ENCODE data around the gene LHFPL3. TPM values are rescaled to one million over a fixed set of nuclear protein-coding genes. Genes with fewer than 3 reads are reported as not detected.

Gene LHFPL3
- total and polyA plus RNA-seq, 2 donors (not counting 3 experiments of a cell fraction or from before 2014, with no cell fraction given): not detected

- Histone ChIP-seq H3K27ac (ENCODE audit: insufficient read depth, low read depth, low read length) (no peak overlapping the region), H4K20me1 (replicated peaks; ENCODE audit: control insufficient read depth, extremely low read depth, insufficient read depth, low read length) (no peaks in the 10 kb centered on the region), H3K4me1 (ENCODE audit: control insufficient read depth, extremely low read depth, insufficient read depth, low read length) (no peaks in the 10 kb centered on the region), H3K4me3 (replicated peaks in 1 of 3; ENCODE audit: insufficient read depth in 1 of 3, low read depth in 1 of 3, low read length in 3 of 3) (no peak overlapping the region), H3K9me1 (replicated peaks; ENCODE audit: control insufficient read depth, extremely low read depth, insufficient read depth, low read length) (no peaks in the 10 kb centered on the region), H3K9ac (replicated peaks; ENCODE audit: extremely low read depth, insufficient read depth, low read length) (no peak overlapping the region), H3K4me2 (ENCODE audit: insufficient read depth, low read length) (no peak overlapping the region), H3K9me3 (replicated peaks; ENCODE audit: control insufficient read depth, insufficient read depth, low read length) (no peaks in the 10 kb centered on the region), H3K27me3 (ENCODE audit: control insufficient read depth in 2 of 2, insufficient read depth in 2 of 2, low read length in 2 of 2) (peaks cover 0 to 1% of the 10 kb centered on the region in 2 experiments), H3K79me2 (ENCODE audit: control insufficient read depth, insufficient read depth, low read length) (no peaks in the 10 kb centered on the region), H3K36me3 (ENCODE audit: control insufficient read depth in 2 of 2, extremely low read depth in 1 of 2, insufficient read depth in 2 of 2, low read length in 2 of 2) (no peaks in the 10 kb centered on the region), H2AFZ (ENCODE audit: low read depth, low read length) (no peak overlapping the region)
- intact Hi-C loops (cut with micrococcal nuclease): no loop called here
- dilution Hi-C loops (cut with MboI; ENCODE audit: extremely low pct_ligation_motif_present, low sequenced_read_pairs): no loop called here
- BruUV-seq (replicated peaks): no TSS peak
- TF ChIP-seq JUN (IDR thresholded peaks at IDR 0.05; ENCODE audit: borderline replicate concordance, insufficient read depth, insufficient read length, low read depth) (no peak), POLR2A (IDR thresholded peaks at IDR 0.05; ENCODE audit: low read depth, low read length) (no peak), MYC (IDR thresholded peaks at IDR 0.05; ENCODE audit: low read depth, low read length) (no peak), CTCF (IDR thresholded peaks at IDR 0.05; ENCODE audit: extremely low read depth in 1 of 2, insufficient read depth in 1 of 2, low read depth in 1 of 2, low read length in 2 of 2) (no peak), MAX (IDR thresholded peaks at IDR 0.05; ENCODE audit: insufficient read depth, insufficient read length) (no peak), EZH2 (IDR thresholded peaks at IDR 0.05; ENCODE audit: borderline replicate concordance, low read depth, low read length, severe bottlenecking) (no peak), FOS (IDR thresholded peaks at IDR 0.05; ENCODE audit: borderline replicate concordance, insufficient read depth, low read length) (no peak), POLR2AphosphoS5 (IDR thresholded peaks at IDR 0.05; ENCODE audit: insufficient read depth, low read depth, low read length) (no peak), GATA2 (IDR thresholded peaks at IDR 0.05; ENCODE audit: insufficient read depth, insufficient read length, low read depth, low read length) (no peak)
- ChIA-PET CTCF (no interaction called here), POLR2A (no interaction called here)
- FAIRE-seq (no peak), DNase-seq (ENCODE audit: low read depth, low spot score) (no peak)
These were observed 349.2 kb downstream of the LHFPL3 start for GRCh38 chr7:104677587-104677986.

Measured in endothelial cell of umbilical vein (primary cell).